HEK293 (cell line): ENCODE results near the gene SLC25A38.

ENCODE experiments used
- CTCF ChIA-PET: fragments of 350-600 bp; formaldehyde crosslinking; extraction: SDS; loops from one replicate; lab custom pipeline; 2021; ENCODE audit warnings: antibody characterized with exemption; lab: Yijun Ruan, JAX
- POLR2A ChIA-PET: fragments of 300-600 bp; formaldehyde crosslinking; extraction: SDS; loops from one replicate; lab custom pipeline; 2020; ENCODE audit warnings: antibody characterized with exemption, inconsistent platforms; lab: Yijun Ruan, JAX
- H3K27ac ChIP-seq: fragments of 200-500 bp; sonication (Bioruptor generic); 2 replicates; pipeline ENCODE4 v1.5.1; 2014; ENCODE audit warnings: low read depth, low read length, control low read depth, inconsistent platforms; ENCODE audit errors: extremely low read depth
- H3K36me3 ChIP-seq, 2 experiments: fragments of 200-500 bp in 1 of 2; sonication (Bioruptor generic) in 1 of 2; 1 replicate in 1 of 2; 2 replicates in 1 of 2; pipeline ENCODE4 v1.5.1; 2014 to 2017; ENCODE audit warnings: inconsistent platforms in 2 of 2, low read length in 2 of 2; ENCODE audit not compliant: control insufficient read depth in 2 of 2, insufficient read depth in 1 of 2
- H3K4me1 ChIP-seq: fragments of 200-500 bp; sonication (Bioruptor generic); 2 replicates; pipeline ENCODE4 v1.5.1; 2014; ENCODE audit warnings: mild to moderate bottlenecking, low read length, inconsistent platforms; ENCODE audit not compliant: control insufficient read depth, insufficient read depth
- H3K4me3 ChIP-seq: 2 replicates; pipeline ENCODE4 v1.5.1; 2011; ENCODE audit warnings: low read depth, mild to moderate bottlenecking, control low read depth, low read length, moderate library complexity
- H3K9me3 ChIP-seq: fragments of 200-500 bp; sonication (Bioruptor generic); 2 replicates; pipeline ENCODE4 v1.5.1; 2014; ENCODE audit warnings: low read depth, low read length, inconsistent platforms; ENCODE audit not compliant: control insufficient read depth, insufficient read depth
- KLF16 ChIP-seq: fragments of 450-650 bp; formaldehyde crosslinking; IDR thresholded peaks from 2 replicates; pipeline ENCODE4 v1.5.1; 2017; ENCODE audit warnings: missing biosample characterization, missing genetic modification characterization
- RBAK ChIP-seq: fragments of 450-650 bp; formaldehyde crosslinking; IDR thresholded peaks from 2 replicates; pipeline ENCODE4 v1.5.1; 2016; ENCODE audit warnings: missing biosample characterization, missing genetic modification characterization
- SCRT2 ChIP-seq: fragments of 450-650 bp; formaldehyde crosslinking; IDR thresholded peaks from 2 replicates; pipeline ENCODE4 v1.5.1; 2016; ENCODE audit warnings: missing biosample characterization, missing genetic modification characterization
- YY1 ChIP-seq: fragments of 450-650 bp; formaldehyde crosslinking; IDR thresholded peaks from 2 replicates; pipeline ENCODE4 v1.5.1; 2018; ENCODE audit warnings: missing biosample characterization, missing genetic modification characterization
- ZBTB21 ChIP-seq: fragments of 450-650 bp; formaldehyde crosslinking; IDR thresholded peaks from 2 replicates; pipeline ENCODE4 v1.5.1; 2017; ENCODE audit warnings: missing biosample characterization, missing genetic modification characterization
- ZFP69B ChIP-seq: fragments of 450-650 bp; formaldehyde crosslinking; IDR thresholded peaks from 2 replicates; pipeline ENCODE4 v1.5.1; 2016; ENCODE audit warnings: missing biosample characterization, missing genetic modification characterization
- ZIC2 ChIP-seq: fragments of 450-650 bp; formaldehyde crosslinking; IDR thresholded peaks from 2 replicates; pipeline ENCODE4 v1.5.1; 2016; ENCODE audit warnings: missing biosample characterization, missing genetic modification characterization
- ZNF248 ChIP-seq: fragments of 450-650 bp; formaldehyde crosslinking; IDR thresholded peaks from 2 replicates; pipeline ENCODE4 v1.5.1; 2017; ENCODE audit warnings: missing biosample characterization, missing genetic modification characterization
- ZNF37A ChIP-seq: fragments of 450-650 bp; IDR thresholded peaks from 2 replicates; pipeline ENCODE4 v1.5.1; 2018; ENCODE audit warnings: missing biosample characterization, missing genetic modification characterization
- ZNF530 ChIP-seq: fragments of 450-650 bp; formaldehyde crosslinking; IDR thresholded peaks from 2 replicates; pipeline ENCODE4 v1.5.1; 2016; ENCODE audit warnings: low read depth, missing biosample characterization, missing genetic modification characterization
- ZNF544 ChIP-seq: fragments of 450-650 bp; formaldehyde crosslinking; IDR thresholded peaks from 2 replicates; pipeline ENCODE4 v1.5.0; 2017; ENCODE audit warnings: missing biosample characterization, missing genetic modification characterization
- ZNF555 ChIP-seq: fragments of 450-650 bp; formaldehyde crosslinking; conservative IDR thresholded peaks from 2 replicates; pipeline ENCODE4 v1.5.1; 2017; ENCODE audit warnings: missing biosample characterization, mild to moderate bottlenecking, missing genetic modification characterization, inconsistent platforms
- ZNF623 ChIP-seq: fragments of 450-650 bp; formaldehyde crosslinking; IDR thresholded peaks from 2 replicates; pipeline ENCODE4 v1.5.1; 2016; ENCODE audit warnings: missing biosample characterization, missing genetic modification characterization
- ZNF768 ChIP-seq: fragments of 450-650 bp; formaldehyde crosslinking; IDR thresholded peaks from 2 replicates; pipeline ENCODE4 v1.5.1; 2018; ENCODE audit warnings: missing biosample characterization, mild to moderate bottlenecking, missing genetic modification characterization
- TF ChIP-seq, protein P1 (sequence below): fragments of 450-650 bp; formaldehyde crosslinking; IDR thresholded peaks from 2 replicates; pipeline ENCODE4 v1.5.1; 2016; ENCODE audit warnings: missing biosample characterization, missing genetic modification characterization
- TF ChIP-seq, protein P2 (sequence below): fragments of 450-650 bp; formaldehyde crosslinking; IDR thresholded peaks from 2 replicates; pipeline ENCODE4 v1.5.1; 2016; ENCODE audit warnings: missing biosample characterization, missing genetic modification characterization
- TF ChIP-seq, protein P3 (sequence below): fragments of 450-650 bp; formaldehyde crosslinking; IDR thresholded peaks from 2 replicates; pipeline ENCODE4 v1.5.1; 2016; ENCODE audit warnings: missing biosample characterization, missing genetic modification characterization

SLC25A38 gene

DNA sequence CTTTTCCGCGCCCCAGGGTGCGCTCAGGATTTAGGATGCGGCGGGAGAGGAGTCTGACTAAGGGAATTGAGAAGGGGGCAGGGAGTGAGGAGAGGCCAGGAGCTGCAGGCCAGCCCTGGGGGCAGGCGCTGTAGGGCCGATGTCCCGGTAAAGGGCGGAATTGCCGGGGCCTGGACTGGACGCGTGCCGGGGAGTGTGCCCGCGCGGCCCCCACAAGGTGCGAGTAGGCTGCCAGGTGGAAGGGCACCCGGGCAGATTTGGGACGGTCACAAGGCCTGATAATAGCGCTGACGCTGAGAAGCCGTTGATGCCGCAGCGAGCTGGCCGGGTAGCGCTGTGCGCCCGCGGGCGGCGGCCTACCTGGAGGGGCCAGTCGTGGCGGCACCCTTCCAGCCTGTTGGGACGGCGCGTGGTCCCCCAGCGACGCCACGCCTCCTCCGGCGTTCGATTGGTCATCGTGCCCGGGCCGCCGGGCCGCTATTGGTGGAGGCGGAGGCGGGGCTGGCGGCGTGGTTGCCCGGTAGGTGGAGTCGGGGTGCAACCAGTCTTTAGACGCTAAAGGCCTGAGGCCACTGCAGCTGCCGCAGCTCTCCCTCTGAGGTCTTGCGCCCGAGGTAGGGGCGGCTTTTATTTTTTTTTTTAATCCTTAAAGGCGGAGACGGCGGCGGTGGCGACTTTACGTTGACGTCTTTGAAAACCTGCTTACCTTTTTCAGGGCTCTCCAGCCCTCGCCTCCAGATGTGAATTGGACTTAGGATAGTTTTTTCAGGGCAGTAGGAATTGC, 903 bp downstream of the SLC25A38 start (continued):
- TF ChIP-seq ZNF530 (no peak), ZNF248 (tag by site-specific recombination) (no peak)

DNA sequence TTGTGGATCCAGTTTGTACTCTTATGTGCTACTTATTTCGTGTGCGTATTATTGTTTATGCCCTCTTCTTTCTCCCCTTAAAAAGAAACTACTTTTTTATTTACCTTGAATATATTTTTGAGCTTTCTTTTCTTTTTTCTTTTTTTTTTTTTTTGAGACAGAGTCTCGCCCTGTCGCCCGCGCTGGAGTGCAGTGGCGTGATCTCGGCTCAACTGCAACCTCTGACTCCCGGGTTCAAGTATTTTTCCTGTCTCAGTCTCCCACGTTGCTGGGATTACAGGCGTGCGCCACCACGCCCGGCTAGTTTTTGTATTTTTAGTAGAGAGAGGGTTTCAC, 1.5 kb downstream of the SLC25A38 start:
- CTCF ChIA-PET, result interaction anchor here (1.0 kb wide), 1 partner anchor 863 kb away, joined by 3 read pairs; no protein-coding TSS in a partner anchor
- no peaks in the 10 kb centered on the region for H3K9me3 ChIP-seq

DNA sequence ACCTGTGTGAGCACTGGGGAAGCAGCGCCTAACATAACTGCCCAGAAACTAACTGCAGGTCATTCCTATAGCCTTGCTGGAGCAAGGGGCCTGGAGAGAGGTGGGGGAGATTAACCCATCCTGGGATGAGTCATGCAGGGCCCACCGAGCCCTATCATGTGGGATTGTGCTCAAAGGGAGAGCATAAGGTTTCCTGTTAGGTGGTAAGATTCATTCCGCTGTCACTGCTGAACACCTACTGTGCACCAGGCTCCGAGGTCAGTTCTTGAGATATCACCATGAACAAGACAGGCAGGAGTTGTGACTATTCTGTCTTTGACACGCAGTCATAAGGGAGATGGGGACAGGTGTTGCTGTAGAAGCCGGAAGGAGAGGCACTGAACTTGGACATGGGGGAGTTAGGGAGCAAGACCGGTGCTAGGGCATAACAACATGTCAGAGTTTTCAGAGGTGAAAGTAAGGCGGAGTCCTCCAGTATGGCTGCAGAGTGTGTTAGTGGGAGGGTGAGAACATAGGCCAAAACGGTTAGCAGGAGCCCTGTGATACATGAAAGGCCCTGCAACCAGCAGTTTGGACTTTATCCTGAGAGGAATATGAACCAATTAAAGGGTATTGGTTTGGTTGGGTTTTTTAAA, 2.4 kb downstream of the SLC25A38 start:
- ChIA-PET CTCF (interaction anchor here (1.0 kb wide), 1 partner anchor 864 kb away, joined by 3 read pairs; no protein-coding TSS in a partner anchor), POLR2A (interaction anchor here (1.8 kb wide), 1 partner anchor 21 kb away, joined by 6 read pairs; the partner anchor contains the start of gene RPSA)
- TF ChIP-seq RBAK (no peak), ZNF623 (no peak), ZFP69B (0 out of 2 replicates have a peak, but pooled peaks have one; percentile 58), ZIC2 (tag by site-specific recombination) (peak; percentile 70)
- TF ChIP-seq, protein P1, sequence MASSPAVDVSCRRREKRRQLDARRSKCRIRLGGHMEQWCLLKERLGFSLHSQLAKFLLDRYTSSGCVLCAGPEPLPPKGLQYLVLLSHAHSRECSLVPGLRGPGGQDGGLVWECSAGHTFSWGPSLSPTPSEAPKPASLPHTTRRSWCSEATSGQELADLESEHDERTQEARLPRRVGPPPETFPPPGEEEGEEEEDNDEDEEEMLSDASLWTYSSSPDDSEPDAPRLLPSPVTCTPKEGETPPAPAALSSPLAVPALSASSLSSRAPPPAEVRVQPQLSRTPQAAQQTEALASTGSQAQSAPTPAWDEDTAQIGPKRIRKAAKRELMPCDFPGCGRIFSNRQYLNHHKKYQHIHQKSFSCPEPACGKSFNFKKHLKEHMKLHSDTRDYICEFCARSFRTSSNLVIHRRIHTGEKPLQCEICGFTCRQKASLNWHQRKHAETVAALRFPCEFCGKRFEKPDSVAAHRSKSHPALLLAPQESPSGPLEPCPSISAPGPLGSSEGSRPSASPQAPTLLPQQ, result peak; percentile 84
- Histone ChIP-seq H3K36me3 (peaks cover 0 to 23% of the 10 kb centered on the region in 2 experiments; a peak in 1 of 3 replicates), H3K9me3 (no peaks in the 10 kb centered on the region), H3K4me1 (0 out of 2 replicates have a peak, but pooled peaks cover 3% of the 10 kb centered on the region), H3K4me3 (no peak overlapping the region), H3K27ac (no peak overlapping the region)

More for the DNA sequence above, 1.5 kb downstream of the SLC25A38 start:
- POLR2A ChIA-PET, result interaction anchor here (0.8 to 1.2 kb wide), 4 partner anchors 10 to 168 kb away, joined by 3 to 4 read pairs (median 3); no protein-coding TSS in a partner anchor
- H3K4me1 ChIP-seq, result 0 out of 2 replicates have a peak, but pooled peaks cover 3% of the 10 kb centered on the region
- peak overlapping the region; percentile 94 for H3K4me3 ChIP-seq
- H3K36me3 ChIP-seq, result peaks cover 0 to 14% of the 10 kb centered on the region in 2 experiments; a peak in 1 of 3 replicates
- H3K27ac ChIP-seq, result no peak overlapping the region
- TF ChIP-seq YY1 (tag by site-specific recombination) (no peak), SCRT2 (no peak), ZBTB21 (tag by site-specific recombination) (no peak), ZIC2 (tag by site-specific recombination) (no peak), ZNF555 (no peak), ZNF544 (no peak), KLF16 (no peak), ZNF37A (tag by site-specific recombination) (no peak), ZNF768 (tag by site-specific recombination) (no peak)
- TF ChIP-seq, protein P2, sequence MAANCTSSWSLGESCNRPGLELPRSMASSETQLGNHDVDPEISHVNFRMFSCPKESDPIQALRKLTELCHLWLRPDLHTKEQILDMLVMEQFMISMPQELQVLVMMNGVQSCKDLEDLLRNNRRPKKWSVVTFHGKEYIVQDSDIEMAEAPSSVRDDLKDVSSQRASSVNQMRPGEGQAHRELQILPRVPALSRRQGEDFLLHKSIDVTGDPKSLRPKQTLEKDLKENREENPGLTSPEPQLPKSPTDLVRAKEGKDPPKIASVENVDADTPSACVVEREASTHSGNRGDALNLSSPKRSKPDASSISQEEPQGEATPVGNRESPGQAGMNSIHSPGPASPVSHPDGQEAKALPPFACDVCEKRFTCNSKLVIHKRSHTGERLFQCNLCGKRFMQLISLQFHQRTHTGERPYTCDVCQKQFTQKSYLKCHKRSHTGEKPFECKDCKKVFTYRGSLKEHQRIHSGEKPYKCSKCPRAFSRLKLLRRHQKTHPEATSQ (tag by site-specific recombination), result no peak
- TF ChIP-seq, protein P3, sequence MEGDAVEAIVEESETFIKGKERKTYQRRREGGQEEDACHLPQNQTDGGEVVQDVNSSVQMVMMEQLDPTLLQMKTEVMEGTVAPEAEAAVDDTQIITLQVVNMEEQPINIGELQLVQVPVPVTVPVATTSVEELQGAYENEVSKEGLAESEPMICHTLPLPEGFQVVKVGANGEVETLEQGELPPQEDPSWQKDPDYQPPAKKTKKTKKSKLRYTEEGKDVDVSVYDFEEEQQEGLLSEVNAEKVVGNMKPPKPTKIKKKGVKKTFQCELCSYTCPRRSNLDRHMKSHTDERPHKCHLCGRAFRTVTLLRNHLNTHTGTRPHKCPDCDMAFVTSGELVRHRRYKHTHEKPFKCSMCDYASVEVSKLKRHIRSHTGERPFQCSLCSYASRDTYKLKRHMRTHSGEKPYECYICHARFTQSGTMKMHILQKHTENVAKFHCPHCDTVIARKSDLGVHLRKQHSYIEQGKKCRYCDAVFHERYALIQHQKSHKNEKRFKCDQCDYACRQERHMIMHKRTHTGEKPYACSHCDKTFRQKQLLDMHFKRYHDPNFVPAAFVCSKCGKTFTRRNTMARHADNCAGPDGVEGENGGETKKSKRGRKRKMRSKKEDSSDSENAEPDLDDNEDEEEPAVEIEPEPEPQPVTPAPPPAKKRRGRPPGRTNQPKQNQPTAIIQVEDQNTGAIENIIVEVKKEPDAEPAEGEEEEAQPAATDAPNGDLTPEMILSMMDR (tag by site-specific recombination), result no peak
